ENCODE results near the gene SH3RF3.

Gene SH3RF3

GRCh38 chr2:109136542-109136941 is 7.5 kb downstream of the SH3RF3 start (continued):
- TF ChIP-seq ZFP30 (CRISPR knock-in tag; IDR thresholded peaks at IDR 0.05) (no peak), ZNF565 (CRISPR knock-in tag; conservative IDR thresholded peaks at IDR 0.05; ENCODE audit: low read depth) (no peak)

DNA sequence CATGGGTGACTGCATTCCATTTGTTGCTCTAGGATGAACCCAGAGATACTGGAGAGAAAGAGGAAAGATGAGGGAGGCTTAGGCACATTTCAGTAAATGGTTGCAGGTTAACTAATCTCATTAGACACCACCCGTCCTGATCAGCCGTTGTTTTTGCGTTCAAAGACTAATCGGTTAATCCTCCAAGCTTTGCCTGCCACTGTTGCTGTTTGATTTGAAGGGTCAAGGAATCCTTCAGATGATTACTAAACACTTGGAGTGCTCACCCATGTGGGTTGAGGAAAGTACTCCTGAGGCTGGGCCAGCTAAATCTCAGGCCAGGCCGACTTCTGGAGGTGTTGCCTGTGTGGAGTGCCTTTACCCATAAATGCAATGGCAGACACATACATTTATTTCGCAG is 8.6 kb downstream of the SH3RF3 start:
- no peak for ATAC-seq
- TF ChIP-seq ZFP3 (CRISPR knock-in tag; IDR thresholded peaks at IDR 0.05): no peak
- TF ChIP-seq CSDC2 (CRISPR knock-in tag; IDR thresholded peaks at IDR 0.05): no peak
- TF ChIP-seq OSR1 (CRISPR knock-in tag; IDR thresholded peaks at IDR 0.05): no peak
- TF ChIP-seq ESRRG (CRISPR knock-in tag; IDR thresholded peaks at IDR 0.05): no peak
- no peak for TF ChIP-seq PPARA (CRISPR knock-in tag; IDR thresholded peaks at IDR 0.05; ENCODE audit: borderline replicate concordance)
- TF ChIP-seq TSHZ2 (CRISPR knock-in tag; IDR thresholded peaks at IDR 0.05): no peak
- TF ChIP-seq ISL1 (CRISPR knock-in tag; IDR thresholded peaks at IDR 0.05): no peak
- TF ChIP-seq ZNF8 (CRISPR knock-in tag; IDR thresholded peaks at IDR 0.05): no peak
- no peak for TF ChIP-seq TOX (CRISPR knock-in tag; IDR thresholded peaks at IDR 0.05; ENCODE audit: borderline replicate concordance)
- TF ChIP-seq, protein P1, sequence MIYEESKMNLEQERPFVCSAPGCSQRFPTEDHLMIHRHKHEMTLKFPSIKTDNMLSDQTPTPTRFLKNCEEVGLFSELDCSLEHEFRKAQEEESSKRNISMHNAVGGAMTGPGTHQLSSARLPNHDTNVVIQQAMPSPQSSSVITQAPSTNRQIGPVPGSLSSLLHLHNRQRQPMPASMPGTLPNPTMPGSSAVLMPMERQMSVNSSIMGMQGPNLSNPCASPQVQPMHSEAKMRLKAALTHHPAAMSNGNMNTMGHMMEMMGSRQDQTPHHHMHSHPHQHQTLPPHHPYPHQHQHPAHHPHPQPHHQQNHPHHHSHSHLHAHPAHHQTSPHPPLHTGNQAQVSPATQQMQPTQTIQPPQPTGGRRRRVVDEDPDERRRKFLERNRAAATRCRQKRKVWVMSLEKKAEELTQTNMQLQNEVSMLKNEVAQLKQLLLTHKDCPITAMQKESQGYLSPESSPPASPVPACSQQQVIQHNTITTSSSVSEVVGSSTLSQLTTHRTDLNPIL (CRISPR knock-in tag; IDR thresholded peaks at IDR 0.05; ENCODE audit: low read depth): no peak
- TF ChIP-seq TCF4 (CRISPR knock-in tag; IDR thresholded peaks at IDR 0.05; ENCODE audit: borderline replicate concordance): no peak
- TF ChIP-seq ZFP30 (CRISPR knock-in tag; IDR thresholded peaks at IDR 0.05): no peak
- no peak for TF ChIP-seq ARNTL (CRISPR knock-in tag; IDR thresholded peaks at IDR 0.05; ENCODE audit: borderline replicate concordance, low read depth)
- TF ChIP-seq, protein P2, sequence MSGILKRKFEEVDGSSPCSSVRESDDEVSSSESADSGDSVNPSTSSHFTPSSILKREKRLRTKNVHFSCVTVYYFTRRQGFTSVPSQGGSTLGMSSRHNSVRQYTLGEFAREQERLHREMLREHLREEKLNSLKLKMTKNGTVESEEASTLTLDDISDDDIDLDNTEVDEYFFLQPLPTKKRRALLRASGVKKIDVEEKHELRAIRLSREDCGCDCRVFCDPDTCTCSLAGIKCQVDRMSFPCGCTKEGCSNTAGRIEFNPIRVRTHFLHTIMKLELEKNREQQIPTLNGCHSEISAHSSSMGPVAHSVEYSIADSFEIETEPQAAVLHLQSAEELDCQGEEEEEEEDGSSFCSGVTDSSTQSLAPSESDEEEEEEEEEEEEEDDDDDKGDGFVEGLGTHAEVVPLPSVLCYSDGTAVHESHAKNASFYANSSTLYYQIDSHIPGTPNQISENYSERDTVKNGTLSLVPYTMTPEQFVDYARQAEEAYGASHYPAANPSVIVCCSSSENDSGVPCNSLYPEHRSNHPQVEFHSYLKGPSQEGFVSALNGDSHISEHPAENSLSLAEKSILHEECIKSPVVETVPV (CRISPR knock-in tag; IDR thresholded peaks at IDR 0.05): no peak
- no peak for TF ChIP-seq POU6F1 (CRISPR knock-in tag; IDR thresholded peaks at IDR 0.05; ENCODE audit: borderline replicate concordance, low read depth)
- TF ChIP-seq RARB (CRISPR knock-in tag; IDR thresholded peaks at IDR 0.05): no peak
- no peak for TF ChIP-seq ZNF70 (CRISPR knock-in tag; IDR thresholded peaks at IDR 0.05)
- no peak for TF ChIP-seq ZNF565 (CRISPR knock-in tag; conservative IDR thresholded peaks at IDR 0.05; ENCODE audit: low read depth)

- ATAC-seq: no peak
- no peak for TF ChIP-seq CSDC2 (CRISPR knock-in tag; IDR thresholded peaks at IDR 0.05)
- TF ChIP-seq OSR1 (CRISPR knock-in tag; IDR thresholded peaks at IDR 0.05): no peak
- no peak for TF ChIP-seq TCF4 (CRISPR knock-in tag; IDR thresholded peaks at IDR 0.05; ENCODE audit: borderline replicate concordance)
- TF ChIP-seq, protein P1 (CRISPR knock-in tag; IDR thresholded peaks at IDR 0.05; ENCODE audit: low read depth): no peak
- TF ChIP-seq ZC3H10 (CRISPR knock-in tag; IDR thresholded peaks at IDR 0.05): no peak
- no peak for TF ChIP-seq ISL1 (CRISPR knock-in tag; IDR thresholded peaks at IDR 0.05)
- TF ChIP-seq, protein P3, sequence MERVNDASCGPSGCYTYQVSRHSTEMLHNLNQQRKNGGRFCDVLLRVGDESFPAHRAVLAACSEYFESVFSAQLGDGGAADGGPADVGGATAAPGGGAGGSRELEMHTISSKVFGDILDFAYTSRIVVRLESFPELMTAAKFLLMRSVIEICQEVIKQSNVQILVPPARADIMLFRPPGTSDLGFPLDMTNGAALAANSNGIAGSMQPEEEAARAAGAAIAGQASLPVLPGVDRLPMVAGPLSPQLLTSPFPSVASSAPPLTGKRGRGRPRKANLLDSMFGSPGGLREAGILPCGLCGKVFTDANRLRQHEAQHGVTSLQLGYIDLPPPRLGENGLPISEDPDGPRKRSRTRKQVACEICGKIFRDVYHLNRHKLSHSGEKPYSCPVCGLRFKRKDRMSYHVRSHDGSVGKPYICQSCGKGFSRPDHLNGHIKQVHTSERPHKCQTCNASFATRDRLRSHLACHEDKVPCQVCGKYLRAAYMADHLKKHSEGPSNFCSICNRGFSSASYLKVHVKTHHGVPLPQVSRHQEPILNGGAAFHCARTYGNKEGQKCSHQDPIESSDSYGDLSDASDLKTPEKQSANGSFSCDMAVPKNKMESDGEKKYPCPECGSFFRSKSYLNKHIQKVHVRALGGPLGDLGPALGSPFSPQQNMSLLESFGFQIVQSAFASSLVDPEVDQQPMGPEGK (CRISPR knock-in tag; IDR thresholded peaks at IDR 0.05; ENCODE audit: borderline replicate concordance): no peak
- no peak for TF ChIP-seq ZNF565 (CRISPR knock-in tag; conservative IDR thresholded peaks at IDR 0.05; ENCODE audit: low read depth)
- no peak for TF ChIP-seq SNAI2 (CRISPR knock-in tag; IDR thresholded peaks at IDR 0.05)
- no peak for TF ChIP-seq ESRRG (CRISPR knock-in tag; IDR thresholded peaks at IDR 0.05)
- no peak for TF ChIP-seq TOX (CRISPR knock-in tag; IDR thresholded peaks at IDR 0.05; ENCODE audit: borderline replicate concordance)
- no peak for TF ChIP-seq PPARA (CRISPR knock-in tag; IDR thresholded peaks at IDR 0.05; ENCODE audit: borderline replicate concordance)
- TF ChIP-seq, protein P2 (CRISPR knock-in tag; IDR thresholded peaks at IDR 0.05): no peak
- TF ChIP-seq ZNF70 (CRISPR knock-in tag; IDR thresholded peaks at IDR 0.05): no peak
- TF ChIP-seq ZFP3 (CRISPR knock-in tag; IDR thresholded peaks at IDR 0.05): no peak
- TF ChIP-seq ZNF8 (CRISPR knock-in tag; IDR thresholded peaks at IDR 0.05): no peak
Measured at GRCh38 chr2:109138449-109138848, 9.4 kb downstream of the SH3RF3 start.

Measured in SK-N-SH treated with all-trans-retinoic acid at 6 μM for 48 hours (cell line).